AG08395 (cell line): ENCODE data around the gene HMG20B.

Experiments
- DNase-seq: peaks from one replicate; pipeline ENCODE4 v3.0.0; 2012; ENCODE audit warnings: mixed read lengths, low spot score

The HMG20B gene

GRCh38 chr19:3585301-3586126 lies 12.8 kb downstream of the HMG20B start, which contains the start of gene GIPC3:
Gene GIPC3, plus strand, starts transcription at chr19:3585478. Its CDS starts 120 bp downstream, at chr19:3585598.
- DNase-seq = no peak

- no peak for DNase-seq
Observed at GRCh38 chr19:3586127-3586626, 13.4 kb downstream of the HMG20B start.

DNA sequence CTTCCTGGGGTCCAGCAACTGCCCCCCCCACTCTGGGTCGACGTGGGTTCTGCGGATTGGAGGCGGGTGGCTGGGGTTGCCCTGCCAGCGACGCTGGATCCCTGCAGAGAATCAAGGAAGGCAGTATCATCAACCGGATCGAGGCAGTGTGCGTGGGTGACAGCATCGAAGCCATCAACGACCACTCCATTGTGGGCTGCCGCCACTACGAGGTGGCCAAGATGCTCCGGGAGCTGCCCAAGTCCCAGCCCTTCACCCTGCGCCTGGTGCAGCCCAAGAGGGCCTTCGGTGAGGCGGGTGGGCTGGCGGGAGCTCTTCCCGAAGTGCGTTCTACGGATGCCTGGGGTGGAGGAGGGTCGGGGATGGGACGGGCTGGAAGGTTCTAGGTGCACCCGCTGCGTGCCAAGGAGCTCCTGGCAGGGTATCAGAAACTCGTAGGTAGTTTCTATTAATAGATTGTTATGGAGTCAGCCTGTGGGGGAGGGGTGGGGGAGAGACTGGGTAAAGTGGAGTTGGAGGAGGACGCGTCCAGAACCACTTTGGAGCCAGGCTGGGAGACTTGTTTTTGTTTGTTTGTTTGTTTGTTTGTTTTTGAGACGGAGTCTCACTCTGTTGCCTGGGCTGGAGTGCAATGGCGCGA lies 14.1 kb downstream of the HMG20B start:
- DNase-seq = no peak

GRCh38 chr19:3589439-3589838 lies 16.7 kb downstream of the HMG20B start:
- DNase-seq = no peak

- DNase-seq = no peak
Observed at GRCh38 chr19:3589949-3590348, 17.2 kb downstream of the HMG20B start.

DNA sequence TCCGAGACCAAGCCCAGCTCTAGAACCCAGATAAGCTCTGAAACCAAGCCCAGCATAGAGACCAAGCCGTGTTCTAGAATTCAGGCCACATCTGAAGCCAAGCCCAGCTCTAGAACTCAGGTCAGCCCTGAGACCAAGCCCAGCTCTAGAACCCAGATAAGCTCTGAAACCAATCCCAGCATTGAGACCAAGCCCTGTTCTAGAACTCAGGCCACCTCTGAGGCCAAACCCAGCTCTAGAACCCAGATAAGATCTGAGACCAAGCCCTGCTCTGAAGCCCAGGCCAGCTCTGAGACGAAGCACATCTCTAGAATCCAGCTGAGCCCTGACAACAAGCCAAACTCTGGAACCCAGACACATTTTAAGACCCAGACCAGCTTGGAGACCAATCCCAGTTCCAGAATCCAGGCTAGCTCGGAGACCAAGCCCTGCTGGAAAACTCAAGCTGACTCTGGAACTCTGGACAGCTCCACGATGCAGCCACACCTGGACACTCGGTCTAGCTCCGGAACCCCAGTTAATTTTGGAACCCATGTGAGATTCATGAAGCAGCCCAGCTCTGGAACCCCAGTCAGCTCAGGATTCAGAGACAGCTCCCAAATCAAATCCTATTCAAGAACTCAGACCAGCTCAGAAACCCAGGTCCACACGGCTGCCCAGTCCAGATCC lies 18.4 kb downstream of the HMG20B start:
- no peak for DNase-seq

- peak; percentile 1 for DNase-seq
Observed at GRCh38 chr19:3591876-3592613, 19.3 kb downstream of the HMG20B start.

GRCh38 chr19:3593156-3593555 lies 20.4 kb downstream of the HMG20B start:
- peak; percentile 3 for DNase-seq

DNA sequence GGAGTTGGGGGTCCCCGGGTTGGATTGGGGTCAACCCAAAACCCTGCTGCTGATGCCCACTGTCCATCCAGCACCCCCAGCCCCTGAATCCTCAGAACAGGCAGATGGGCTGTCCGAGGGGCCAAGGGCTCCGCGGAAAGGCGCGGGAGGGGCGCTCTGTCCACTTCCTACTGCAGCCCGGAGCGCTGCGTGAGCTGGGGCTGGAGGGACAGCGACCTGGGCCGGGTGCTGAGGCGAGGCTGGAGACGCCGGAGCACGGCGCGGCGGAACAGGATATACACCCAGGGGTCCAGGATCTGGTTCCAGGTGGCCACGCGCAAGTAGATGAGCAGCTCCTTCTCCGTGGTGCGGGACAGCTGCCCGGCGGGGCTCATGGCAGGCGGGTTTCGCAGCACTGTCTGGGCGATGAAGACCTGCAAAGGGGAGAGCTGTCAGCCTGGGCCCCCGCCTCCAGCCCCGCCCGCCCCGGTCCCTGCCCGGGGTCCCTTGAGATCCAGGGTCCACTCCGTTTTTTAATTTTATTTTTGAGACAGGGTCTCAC lies 22.8 kb downstream of the HMG20B start:
- no peak for DNase-seq

DNA sequence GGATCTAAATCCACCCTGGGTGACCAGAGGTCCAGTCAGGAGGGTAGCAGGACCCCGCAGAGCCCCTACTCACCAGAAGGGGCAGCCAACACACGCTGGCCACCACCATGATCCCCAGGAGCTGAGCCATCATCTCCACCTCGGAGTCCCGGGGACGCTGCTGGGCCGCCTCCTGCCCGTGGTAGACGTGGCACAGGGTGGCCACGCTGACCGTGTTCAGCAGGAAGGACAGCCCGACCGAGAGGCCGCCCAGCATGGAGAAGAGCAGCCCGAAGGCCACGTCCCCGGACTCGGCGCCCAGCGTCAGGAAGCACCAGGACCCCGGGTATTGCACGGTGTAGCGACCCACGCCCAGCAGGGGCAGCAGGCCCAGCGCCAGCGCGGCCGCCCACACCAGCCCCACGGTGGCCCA lies 27.0 kb downstream of the HMG20B start:
- no peak for DNase-seq

GRCh38 chr19:3601021-3601420 lies 28.3 kb downstream of the HMG20B start:
- DNase-seq = no peak

DNA sequence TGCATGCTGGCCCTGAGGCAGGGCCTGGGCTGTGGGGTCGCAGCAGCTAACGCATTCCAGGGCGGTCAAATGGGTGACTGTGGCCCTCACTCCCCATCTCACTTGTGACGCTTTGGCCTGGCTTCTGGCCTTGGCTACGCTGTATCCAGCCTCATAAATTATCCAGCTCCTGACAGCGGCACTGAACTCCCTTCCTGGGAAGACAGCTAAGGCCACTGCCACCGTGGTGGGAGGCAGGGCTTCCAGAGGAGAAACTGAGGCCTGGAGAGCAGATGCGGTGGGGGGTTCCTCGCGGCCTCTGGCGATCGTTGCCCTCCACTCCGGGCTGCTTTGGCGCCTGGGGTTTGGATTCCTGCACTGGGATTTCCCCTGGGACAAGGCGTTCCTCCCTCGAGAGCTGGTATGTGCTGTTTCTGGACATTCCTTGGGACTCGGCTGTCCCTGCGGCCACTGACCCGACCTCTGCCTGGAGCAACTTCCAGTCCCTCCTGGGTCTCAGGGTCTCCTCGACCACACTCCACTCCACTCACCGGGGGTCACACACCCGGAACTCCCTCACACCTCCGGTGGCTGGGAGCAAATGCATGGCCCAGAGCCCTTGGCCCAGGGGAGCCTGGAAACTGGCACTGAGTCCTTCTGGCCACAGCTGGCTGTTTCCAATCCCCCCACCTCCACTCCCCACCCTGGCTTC lies 30.5 kb downstream of the HMG20B start:
- no peak for DNase-seq

DNA sequence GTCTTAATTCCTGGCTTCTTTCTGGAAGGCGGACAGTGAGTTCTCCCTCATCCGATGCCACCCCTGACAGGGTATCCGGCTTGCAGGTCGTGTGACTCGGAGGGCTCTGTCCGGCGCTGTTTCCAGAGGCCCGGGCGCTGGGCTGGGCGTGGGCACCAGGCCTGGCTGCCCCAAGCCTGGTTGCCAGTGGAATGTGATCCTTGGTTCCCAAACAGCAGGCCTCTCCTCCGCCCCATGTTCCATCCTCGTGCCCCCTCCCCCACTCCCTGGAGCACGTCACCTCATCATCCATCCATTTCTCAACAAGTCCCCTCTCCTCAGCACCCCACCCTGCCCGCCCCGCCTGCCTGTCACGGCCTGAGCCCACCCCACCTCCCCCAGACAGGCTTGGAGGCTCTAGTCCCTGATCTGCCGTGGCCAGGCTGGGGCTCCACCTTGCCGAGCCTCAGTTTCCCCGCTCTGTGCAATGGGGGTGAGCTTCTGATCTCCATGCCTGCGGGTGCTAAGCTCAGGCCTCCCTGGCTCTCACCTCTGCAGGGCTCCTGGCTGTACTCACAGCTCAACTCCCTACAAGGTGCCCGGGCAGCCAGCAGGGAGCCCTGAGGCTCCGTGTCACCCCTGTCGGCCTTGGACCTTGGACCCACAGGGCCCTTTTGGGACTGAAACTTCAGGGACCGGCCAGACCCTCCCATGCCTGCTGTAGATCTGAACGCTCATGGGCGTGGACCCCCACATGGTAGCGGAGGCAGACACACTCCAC lies 31.7 kb downstream of the HMG20B start:
- no peak for DNase-seq

DNA sequence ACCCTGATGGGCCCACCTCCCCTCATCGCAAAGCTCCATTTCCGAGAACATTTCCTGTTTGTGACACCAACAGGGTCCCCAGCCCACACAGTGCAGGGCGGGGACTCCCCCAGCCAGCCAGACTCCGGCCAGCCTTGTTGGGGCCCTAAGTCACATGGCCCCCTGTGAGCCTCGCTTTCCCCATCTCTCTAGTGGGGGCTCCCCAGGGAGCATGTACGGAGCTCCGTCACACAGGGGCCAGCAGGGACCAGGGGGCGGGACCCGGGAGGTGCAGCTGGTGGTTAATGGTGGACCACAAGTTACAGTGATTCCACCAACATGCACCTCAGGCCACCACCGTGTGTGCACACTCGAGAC lies 32.2 kb downstream of the HMG20B start:
- DNase-seq = no peak

GRCh38 chr19:3605361-3605760 lies 32.6 kb downstream of the HMG20B start:
- DNase-seq = no peak

DNA sequence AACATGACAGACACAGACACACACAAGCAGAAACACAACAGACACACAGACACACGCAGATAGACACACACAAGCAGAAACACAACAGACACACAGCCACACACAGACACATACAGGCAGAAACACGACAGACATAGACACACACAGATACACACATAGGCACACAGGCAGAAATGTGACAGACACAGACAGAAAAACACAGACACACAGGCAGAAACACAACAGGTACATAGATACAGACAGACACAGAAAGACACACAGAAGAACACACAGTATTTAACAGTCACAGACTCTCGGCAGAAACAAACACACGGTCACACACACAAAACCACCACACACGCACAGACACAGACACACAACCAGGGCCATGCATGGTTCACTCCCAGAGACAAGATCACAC lies 33.0 kb downstream of the HMG20B start:
- DNase-seq = no peak

DNA sequence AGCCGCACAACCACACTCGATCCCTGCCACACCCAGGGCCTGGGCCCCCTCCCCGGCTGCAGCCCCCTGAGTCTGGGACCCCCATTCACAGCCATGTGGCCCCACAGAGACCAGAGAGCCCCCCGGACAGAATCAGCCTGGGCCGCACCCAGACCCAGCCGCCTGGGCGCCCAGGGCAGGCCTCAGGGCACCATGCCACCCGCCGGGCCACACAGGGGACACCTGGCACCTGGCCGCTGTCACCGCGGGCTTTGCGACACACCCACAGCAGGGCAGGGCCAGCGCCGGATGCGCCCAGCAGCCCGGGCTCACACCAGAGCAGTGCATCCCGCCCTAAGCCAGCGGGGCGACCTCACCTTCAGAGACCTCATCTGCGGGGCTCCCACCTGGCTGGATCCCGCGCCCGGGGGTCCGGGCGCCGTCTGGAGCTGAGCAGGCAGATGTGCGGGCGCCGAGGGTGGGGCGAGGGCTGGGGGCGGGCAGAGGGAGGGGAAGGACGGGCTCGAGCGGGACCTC lies 33.5 kb downstream of the HMG20B start:
- DNase-seq = peak; percentile 35

DNA sequence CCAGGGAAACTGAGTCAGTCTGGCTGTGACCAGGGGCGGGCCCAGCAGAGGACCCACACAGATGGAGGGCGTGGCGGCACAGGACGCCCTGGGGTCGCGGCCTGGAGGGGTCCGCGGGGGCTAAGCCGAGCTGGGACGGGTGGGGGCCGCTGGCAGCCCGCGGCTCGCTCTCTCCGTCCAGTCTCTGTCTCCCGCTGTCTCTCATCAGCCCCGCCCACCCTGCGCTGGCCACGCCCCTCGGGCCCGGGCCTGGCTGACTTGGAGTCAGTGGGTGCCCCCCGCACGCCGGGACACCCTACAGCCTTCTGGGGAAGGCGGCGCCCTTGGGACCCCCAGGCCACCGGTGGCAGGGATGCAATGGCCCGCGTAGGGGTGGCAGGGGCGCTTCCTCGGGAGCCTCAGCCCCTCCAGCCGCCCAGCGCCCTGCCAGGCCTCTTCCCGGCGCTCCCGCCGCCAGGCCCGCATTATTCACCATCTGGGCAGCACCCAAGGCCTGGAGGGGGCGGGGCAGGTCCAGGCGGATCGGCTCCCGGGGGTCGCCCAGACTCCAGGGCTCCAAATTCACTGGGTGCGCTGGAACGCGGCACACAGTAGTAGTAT lies 34.0 kb downstream of the HMG20B start, which contains the start of gene TBXA2R:
TBXA2R (minus strand) TSS at position 186 of the 600 bp plus-strand sequence. CDS start 6,241 bp downstream, outside the sequence.
- peak; percentile 94 for DNase-seq

GRCh38 chr19:3607303-3608078 lies 34.7 kb downstream of the HMG20B start:
- peak; percentile 63 for DNase-seq
